ENCODE data around the gene ABLIM2.

ABLIM2 gene

GRCh38 chr4:8158710-8159536 is at the start of gene ABLIM2:
ABLIM2 (minus strand) TSS chr4:8158813; CDS start chr4:8158689, 124 bp downstream.
- DNase-seq: peak; percentile 98 to 99

DNA sequence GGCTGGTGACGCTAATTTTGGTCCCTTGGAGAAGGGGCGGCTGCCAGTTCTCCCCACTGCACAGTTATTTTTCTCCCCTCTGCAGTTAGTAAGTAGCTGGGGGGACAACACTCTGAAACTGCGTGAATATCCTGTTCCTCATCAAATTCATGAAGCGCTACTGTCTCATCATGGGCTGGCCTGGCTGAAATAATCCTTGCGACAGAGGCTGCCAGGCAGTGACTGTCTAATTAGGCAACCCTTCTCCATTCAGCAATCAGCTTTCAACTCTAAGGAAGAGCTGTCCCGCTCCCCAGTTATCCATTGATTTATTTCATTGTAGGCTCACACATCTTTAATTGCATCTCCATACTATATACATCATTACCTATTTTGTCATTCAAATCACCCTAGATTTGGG is 48.7 kb upstream of the ABLIM2 start:
- no peak for DNase-seq

- no peak for DNase-seq
Observed at GRCh38 chr4:8205749-8206611, 47.4 kb upstream of the ABLIM2 start.

DNA sequence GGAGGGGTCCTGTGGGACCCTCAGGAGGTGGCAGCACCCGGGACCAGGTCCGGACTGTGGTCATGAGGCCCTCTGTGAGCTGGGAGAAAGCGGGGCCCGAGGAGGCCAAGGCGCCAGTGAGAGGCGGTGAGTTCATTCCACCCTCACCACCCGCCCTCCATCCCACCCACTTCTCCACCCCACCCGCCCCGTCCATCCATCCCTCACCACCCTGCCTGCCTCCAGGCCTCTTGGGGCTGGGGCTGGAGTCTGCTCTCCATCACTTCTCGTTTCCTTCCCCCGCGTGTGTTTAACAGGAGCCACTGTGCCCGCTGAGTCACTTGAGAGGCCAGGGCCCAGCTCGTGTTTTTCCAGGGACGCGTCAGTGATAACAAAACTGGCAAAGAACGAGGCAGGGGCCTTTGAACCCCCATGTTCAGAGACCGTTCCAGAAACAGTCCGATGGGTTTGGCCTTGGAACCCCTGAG is 46.7 kb upstream of the ABLIM2 start:
- no peak for DNase-seq

GRCh38 chr4:8204576-8205227 is 46.1 kb upstream of the ABLIM2 start:
- DNase-seq: no peak

GRCh38 chr4:8203817-8204216 is 45.2 kb upstream of the ABLIM2 start:
- no peak for DNase-seq

- no peak for DNase-seq
Observed at GRCh38 chr4:8203052-8203401, 44.4 kb upstream of the ABLIM2 start.

DNA sequence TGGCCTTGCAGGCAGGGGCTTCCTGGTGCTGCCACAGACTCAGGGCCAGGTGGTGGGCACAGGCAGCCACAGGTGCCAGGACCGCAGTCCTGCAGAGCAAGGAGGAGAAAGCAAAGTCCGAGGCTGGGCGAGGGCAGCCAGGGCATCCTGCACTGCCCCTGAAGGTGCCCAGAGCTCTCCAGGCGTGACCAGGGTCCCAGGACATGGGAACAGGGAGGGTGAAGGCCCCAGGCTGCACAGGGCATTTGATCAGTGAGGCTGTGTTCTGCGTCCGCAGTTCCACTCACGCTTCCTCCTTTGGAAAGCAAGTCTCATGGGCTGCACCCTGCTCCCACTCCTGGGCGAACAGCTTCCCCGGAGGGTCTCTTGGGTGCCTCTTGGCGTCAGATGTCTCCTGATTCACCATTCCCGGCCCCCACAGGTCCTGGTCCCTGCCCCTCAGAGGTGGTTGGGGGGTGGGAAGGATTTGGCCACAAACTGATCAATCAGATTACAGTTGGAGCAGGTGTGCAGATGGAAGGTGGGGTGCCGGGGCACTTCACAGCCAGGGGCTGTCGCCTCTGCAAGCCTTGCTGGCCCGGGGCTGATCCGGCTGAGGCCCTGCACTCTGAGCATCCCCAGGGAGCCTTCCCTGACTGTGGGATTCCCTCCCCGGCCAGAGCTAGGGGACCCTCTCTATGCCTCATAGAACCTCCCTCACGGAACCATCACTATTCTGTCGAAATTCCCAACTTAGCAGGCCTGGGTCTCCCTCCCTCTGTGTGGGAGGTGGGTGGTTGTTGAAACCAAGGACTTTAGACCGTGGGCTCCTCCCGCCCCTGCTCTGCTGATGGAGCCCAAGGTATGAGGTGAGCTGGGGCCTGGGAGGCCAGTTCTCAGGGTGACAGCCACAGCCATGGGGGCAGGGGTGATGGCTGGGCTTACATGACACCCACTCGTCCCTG is 43.8 kb upstream of the ABLIM2 start:
- no peak for DNase-seq

DNA sequence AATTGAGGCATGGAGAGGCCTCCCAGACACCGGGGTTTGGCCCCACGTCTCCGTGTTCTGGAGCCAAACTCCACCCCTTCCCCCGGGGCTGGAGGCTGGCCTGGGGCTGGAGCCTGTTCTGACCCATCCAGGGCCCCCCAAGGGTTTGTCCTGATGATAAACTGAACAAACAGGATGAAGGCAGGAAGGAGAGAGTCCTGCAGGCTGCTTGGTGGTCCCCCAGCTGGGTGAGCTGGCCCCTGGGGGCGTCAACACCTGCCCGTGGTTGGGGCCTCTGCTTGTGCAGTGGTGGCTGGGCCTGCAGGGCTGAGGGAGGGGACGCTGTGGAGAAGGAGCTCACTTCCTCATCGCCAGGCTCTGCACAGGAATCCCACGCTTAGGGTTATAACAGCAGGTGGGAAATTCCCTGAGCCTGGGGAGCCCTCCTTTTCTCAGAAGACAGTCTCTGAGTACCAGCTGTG is 42.7 kb upstream of the ABLIM2 start:
- peak; percentile 27 to 56 for DNase-seq

DNA sequence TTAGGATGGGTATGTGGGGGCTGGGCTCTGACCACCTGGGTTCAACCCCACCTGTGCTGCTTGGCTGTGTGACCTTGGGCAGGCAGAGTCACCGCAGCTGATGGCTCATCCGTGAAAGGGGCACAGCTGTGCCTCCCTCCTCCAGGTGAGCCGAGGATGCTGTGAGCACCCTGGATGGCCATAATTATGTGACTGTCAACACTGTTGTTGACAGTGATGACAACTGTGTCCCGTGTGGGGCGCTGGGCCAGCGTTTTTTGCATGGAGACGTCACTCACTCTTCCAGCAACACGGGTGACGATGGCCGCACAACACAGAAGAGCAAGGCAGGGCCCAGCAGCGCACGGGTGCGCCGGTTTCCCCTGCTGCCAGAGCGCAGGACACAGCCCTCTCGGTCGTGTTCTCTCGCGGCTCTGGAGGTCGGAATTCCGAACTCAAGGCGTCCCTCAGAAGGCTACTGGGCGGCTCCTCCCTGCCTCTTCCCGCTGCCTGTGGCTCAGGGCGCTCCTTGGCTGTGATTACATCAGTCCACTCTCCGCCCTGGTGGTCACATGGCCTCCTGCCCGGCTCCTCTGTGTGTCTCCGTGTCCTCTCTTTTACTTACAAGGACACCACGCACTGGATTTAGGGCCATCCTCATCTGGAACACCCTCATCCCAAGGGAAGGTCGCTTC is 41.8 kb upstream of the ABLIM2 start:
- peak in 1 of 2 experiments; percentile 32 for DNase-seq

GRCh38 chr4:8199594-8200301 is 41.1 kb upstream of the ABLIM2 start:
- no peak for DNase-seq

DNA sequence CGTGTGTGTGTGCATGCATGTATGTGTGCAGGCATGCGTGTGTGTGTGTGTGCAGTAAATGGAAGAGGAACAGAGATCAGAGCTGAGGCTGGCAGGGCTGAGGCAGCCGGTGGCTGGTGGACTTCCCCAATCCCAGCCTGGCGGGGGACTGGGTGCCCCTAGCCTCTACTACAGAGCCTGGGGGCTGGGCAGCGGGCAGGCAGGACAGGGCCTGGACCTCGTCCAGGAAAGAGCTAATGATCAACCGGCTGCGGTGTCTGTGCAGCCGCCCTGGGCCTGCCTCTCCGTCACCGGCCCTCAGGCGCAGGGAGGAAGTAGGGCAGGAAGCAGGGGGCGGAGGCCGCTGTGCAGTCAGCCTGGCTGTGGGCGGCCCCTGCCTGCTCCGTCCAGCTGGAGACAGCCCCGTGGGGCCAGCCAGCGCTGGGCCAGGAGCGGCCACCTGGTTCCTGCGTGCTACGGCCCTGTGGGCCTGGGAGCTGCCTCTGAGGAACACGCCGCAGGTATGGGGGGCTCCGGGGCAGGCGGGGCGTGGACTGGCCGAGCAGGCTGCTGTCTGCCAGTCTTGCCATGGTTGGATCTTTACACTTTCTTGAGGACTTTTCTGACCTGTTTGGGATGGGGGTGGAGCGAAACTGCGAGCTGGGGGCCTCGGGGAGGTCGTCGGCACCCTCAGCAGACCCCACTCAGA is 40.4 kb upstream of the ABLIM2 start, which contains the start of gene SH3TC1:
TSS of gene SH3TC1 (plus strand) at position 385 of the 688 bp plus-strand sequence. CDS start 5,905 bp downstream, outside the sequence.
- DNase-seq: peak; percentile 44 to 47

DNA sequence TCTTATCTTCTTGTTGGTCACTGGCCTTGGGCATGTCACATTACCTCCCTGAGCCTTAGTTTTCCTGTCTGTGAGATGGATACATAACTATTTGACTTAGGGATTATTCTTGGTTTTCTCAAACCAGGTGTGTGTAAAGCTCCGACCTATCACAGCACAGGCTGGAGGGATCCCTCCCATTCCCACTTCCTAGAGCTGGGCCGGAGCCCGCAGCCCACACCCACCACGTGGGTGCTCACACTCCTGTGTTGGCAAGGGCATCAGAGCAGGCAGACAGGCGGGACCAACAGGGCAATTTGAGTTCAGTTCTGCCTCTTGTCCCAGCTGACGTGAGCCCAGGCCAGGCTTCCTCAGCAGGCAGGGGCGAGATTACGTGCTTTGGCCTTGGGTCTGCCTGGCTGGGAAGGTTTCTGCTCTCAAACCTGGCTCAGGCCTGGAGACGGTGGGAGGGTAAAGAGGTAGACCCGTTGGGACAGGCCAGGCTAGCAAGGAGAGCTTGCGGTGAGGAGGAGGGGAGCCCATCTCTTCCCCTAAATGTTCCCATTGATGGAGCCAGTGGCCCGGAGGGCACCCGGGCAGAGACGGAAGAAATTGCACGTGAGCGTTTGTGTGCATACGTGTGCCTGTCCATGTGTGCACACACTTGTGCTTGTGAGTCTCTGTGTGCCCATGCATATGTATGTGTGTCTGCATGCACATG is 39.7 kb upstream of the ABLIM2 start:
- no peak for DNase-seq

- DNase-seq: no peak
Observed at GRCh38 chr4:8197521-8197920, 38.9 kb upstream of the ABLIM2 start.

DNA sequence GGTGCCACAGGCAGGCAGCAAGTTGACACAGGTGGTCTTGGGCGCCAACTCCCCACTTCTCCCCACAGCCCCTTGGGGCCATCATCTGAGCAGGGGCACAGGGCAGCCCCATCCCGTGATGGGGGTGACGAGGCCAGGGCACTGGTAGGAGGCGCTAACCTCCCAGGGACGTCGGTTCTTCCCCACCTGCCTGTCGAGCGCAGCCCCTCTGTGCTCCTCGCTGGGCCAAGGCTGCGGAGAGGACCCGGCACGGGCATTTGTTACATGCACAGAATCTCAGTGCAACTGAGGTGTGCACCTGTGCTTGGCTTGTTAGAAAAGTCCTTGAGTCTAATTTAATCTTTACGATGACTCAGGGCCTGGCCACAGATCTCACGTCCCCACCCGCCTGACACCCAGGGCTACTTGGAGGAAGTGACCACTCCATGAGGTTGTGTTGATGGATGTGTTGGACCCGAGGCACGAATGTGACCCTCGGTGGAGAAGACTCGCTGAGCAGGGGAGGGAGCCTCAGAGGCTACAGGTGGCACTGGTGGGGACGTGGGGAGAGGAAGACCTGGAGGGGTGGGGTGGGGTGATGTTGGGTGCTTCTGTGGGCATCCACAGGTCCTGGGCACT is 37.3 kb upstream of the ABLIM2 start:
- no peak for DNase-seq

DNA sequence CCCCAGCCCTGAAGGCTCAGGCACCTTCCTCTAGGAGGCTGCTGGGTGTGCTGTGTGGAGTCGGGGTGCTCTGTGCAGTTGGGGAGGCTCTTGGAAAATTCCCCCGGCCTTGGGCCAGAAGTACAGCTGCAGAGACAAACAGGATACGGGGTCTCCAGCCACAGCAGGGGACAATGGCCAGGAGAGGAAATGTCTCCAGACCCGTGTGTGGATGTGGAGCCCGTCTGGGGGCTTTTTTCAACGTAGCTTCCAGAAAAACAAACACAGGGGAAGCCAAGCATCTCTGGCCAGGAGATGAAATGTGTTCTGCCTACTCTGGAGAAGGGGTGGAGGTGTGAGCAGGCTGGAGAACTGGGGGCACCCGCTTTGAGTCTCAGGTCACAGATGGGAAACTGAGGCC is 36.8 kb upstream of the ABLIM2 start:
- no peak for DNase-seq

DNA sequence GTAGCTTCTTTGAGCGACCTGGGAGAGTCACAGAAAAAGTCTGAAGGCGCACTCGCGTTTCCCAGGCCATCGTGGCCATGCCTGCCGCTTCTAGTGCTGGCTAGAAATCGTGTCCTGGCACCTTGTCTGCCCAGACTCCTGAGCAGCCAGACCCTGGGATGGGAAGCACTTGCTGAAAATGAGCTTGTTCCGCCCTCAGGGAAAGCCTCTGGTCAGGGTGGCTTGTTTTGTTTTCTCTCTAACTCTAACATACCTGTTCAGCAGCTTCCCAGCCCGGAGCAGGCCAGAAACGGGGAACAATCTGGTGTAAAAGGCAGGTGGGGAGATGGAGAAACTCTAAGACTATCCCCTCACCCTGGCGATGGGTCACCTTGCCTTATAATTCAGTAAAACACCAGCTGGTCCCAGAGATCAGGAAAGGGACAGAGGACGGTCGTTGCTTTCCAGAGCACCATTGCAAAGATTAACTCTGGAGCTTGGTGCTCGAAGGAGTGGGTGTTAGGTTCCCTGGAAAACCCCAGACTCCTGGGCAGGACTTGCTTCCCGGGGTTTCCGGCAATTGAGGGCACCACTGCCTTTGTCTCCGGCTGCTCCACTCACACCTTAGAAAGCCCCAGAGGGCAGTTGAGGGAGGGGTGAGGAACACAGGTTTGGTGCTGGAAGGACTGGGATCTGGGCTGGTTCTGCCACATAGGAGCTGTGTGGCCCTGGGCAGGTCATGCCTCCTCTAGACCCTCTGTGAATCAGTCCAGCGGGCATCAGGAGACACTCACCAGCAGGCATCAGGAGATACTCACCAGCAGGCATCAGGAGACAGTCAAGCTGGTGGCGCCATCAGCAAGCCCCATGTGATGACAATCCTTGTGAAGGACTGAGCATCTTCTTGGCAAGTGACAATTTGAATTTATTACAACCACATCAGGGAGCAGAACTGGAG is 36.0 kb upstream of the ABLIM2 start:
- no peak for DNase-seq
